Lower lobe of right lung (tissue), 2 donors: ENCODE results near the gene EPS15. TPM values are rescaled to one million over a fixed set of nuclear protein-coding genes. Genes with fewer than 3 reads are reported as not detected.
A peak's percentile ranks its signal among the peaks of the same experiment; 100 is the strongest.
"Not testable (repeated sequence)": the region's sequence is repeated elsewhere in the genome, so short reads cannot be mapped to it uniquely, and the experiment has no call there.

ENCODE experiments used
- ATAC-seq, 2 donors: fragments of 200-7000 bp; cut with Tn5 transposase; one replicate each; pipeline ENCODE4 v1.9.1; 2020 to 2022; ENCODE audit warnings: mild to moderate bottlenecking in 2 of 2, moderate library complexity in 2 of 2
- DNase-seq: peaks from one replicate; pipeline ENCODE4 v3.0.0-alpha.2; 2020
- H3K27ac ChIP-seq: fragments of 200-600 bp; one replicate; pipeline ENCODE4 v1.8.0; 2022
- H3K27me3 ChIP-seq: fragments of 200-600 bp; one replicate; pipeline ENCODE4 v1.8.0; 2022; ENCODE audit warnings: low read depth
- H3K36me3 ChIP-seq: fragments of 200-600 bp; one replicate; pipeline ENCODE4 v1.8.0; 2022; ENCODE audit warnings: mild to moderate bottlenecking
- H3K4me1 ChIP-seq: fragments of 200-600 bp; one replicate; pipeline ENCODE4 v1.8.0; 2022
- H3K4me3 ChIP-seq: fragments of 200-600 bp; one replicate; pipeline ENCODE4 v1.8.0; 2022; ENCODE audit warnings: mild to moderate bottlenecking
- H3K9me3 ChIP-seq: fragments of 200-600 bp; one replicate; pipeline ENCODE4 v1.8.0; 2022
- CTCF ChIP-seq: fragments of 200-600 bp; IDR thresholded peaks from one replicate; pipeline ENCODE4 v1.8.0; 2022; ENCODE audit warnings: antibody characterized with exemption, mild to moderate bottlenecking
- intact Hi-C: fragments of 100-400 bp; cut with DNase I; formaldehyde crosslinking; loops from one replicate; pipeline ENCODE4 v1.11.0; 2022
- total RNA-seq: library from RNA; stranded (reverse); fragmentation: NEBNext Ultra II Directional; extraction: Animal tissue kit (Norgen Biotek cat#: 25700); gene quantifications from one replicate; pipeline ENCODE4 v1.2.1, GENCODE V29; 2021
- donor health status: DM: no; HTN: yes; CAD: no; lungs with severe emphysema.

The EPS15 gene
- total RNA-seq, 1 donor from 2014 or later = 90.2 TPM

GRCh38 chr1:51473331-51474115, 45.5 kb downstream of the EPS15 start:
- peak in 1 of 2 donors; percentile 67 for ATAC-seq
- H3K27ac ChIP-seq = no peak overlapping the region

GRCh38 chr1:51472359-51472758, 46.7 kb downstream of the EPS15 start:
- H3K27ac ChIP-seq = no peak overlapping the region
- peaks cover 20% of the 10 kb centered on the region for H3K36me3 ChIP-seq
- peaks cover 30% of the 10 kb centered on the region for H3K4me1 ChIP-seq
- no peaks in the 10 kb centered on the region for H3K27me3 ChIP-seq
- ATAC-seq (peak in 1 of 2 donors; percentile 66), DNase-seq (no peak)
- no peak for TF ChIP-seq CTCF
- H3K4me3 ChIP-seq = no peak overlapping the region
- H3K9me3 ChIP-seq = no peaks in the 10 kb centered on the region
- intact Hi-C loops = no loop called here

More at GRCh38 chr1:51473331-51474115, 45.5 kb downstream of the EPS15 start:
- intact Hi-C loops = no loop called here
- peaks cover 8% of the 10 kb centered on the region for H3K36me3 ChIP-seq
- no peak for TF ChIP-seq CTCF
- no peaks in the 10 kb centered on the region for H3K9me3 ChIP-seq
- H3K4me3 ChIP-seq = no peak overlapping the region
- H3K27me3 ChIP-seq = no peaks in the 10 kb centered on the region
- no peak for DNase-seq
- H3K4me1 ChIP-seq = peaks cover 30% of the 10 kb centered on the region

GRCh38 chr1:51469518-51469917, 49.5 kb downstream of the EPS15 start:
- Histone ChIP-seq H3K27ac (no peak overlapping the region), H3K27me3 (no peaks in the 10 kb centered on the region), H3K36me3 (peaks cover 33% of the 10 kb centered on the region), H3K4me3 (no peak overlapping the region), H3K4me1 (peaks cover 30% of the 10 kb centered on the region), H3K9me3 (no peaks in the 10 kb centered on the region)
- intact Hi-C loops = no loop called here
- ATAC-seq = no peak
- no peak for TF ChIP-seq CTCF
- no peak for DNase-seq

- H3K4me1 ChIP-seq = no peaks in the 10 kb centered on the region
- ATAC-seq (no peak), DNase-seq (no peak)
- TF ChIP-seq CTCF = no peak
- H3K27me3 ChIP-seq = no peaks in the 10 kb centered on the region
- no peak overlapping the region for H3K4me3 ChIP-seq
- H3K36me3 ChIP-seq = peaks cover 72% of the 10 kb centered on the region
- intact Hi-C loops = no loop called here
- no peak overlapping the region for H3K27ac ChIP-seq
- no peaks in the 10 kb centered on the region for H3K9me3 ChIP-seq
Measured at GRCh38 chr1:51464828-51465227, 54.2 kb downstream of the EPS15 start.

GRCh38 chr1:51463561-51463960, 55.5 kb downstream of the EPS15 start:
- no peak for ATAC-seq
- no peak for TF ChIP-seq CTCF
- no peak overlapping the region for H3K4me3 ChIP-seq
- H3K27me3 ChIP-seq = no peaks in the 10 kb centered on the region
- DNase-seq = no peak
- H3K9me3 ChIP-seq = no peaks in the 10 kb centered on the region
- H3K4me1 ChIP-seq = no peaks in the 10 kb centered on the region
- intact Hi-C loops = no loop called here
- H3K36me3 ChIP-seq = peaks cover 81% of the 10 kb centered on the region
- H3K27ac ChIP-seq = no peak overlapping the region

- H3K9me3 ChIP-seq, DNase-seq, H3K4me1 ChIP-seq, H3K4me3 ChIP-seq, intact Hi-C loops, H3K27ac ChIP-seq, ATAC-seq, H3K27me3 ChIP-seq: not testable (repeated sequence)
- peaks cover 80% of the 10 kb centered on the region for H3K36me3 ChIP-seq
Measured at GRCh38 chr1:51462289-51462688, 56.8 kb downstream of the EPS15 start.
